ENCODE results near the gene CERS2.

Gene CERS2

DNA sequence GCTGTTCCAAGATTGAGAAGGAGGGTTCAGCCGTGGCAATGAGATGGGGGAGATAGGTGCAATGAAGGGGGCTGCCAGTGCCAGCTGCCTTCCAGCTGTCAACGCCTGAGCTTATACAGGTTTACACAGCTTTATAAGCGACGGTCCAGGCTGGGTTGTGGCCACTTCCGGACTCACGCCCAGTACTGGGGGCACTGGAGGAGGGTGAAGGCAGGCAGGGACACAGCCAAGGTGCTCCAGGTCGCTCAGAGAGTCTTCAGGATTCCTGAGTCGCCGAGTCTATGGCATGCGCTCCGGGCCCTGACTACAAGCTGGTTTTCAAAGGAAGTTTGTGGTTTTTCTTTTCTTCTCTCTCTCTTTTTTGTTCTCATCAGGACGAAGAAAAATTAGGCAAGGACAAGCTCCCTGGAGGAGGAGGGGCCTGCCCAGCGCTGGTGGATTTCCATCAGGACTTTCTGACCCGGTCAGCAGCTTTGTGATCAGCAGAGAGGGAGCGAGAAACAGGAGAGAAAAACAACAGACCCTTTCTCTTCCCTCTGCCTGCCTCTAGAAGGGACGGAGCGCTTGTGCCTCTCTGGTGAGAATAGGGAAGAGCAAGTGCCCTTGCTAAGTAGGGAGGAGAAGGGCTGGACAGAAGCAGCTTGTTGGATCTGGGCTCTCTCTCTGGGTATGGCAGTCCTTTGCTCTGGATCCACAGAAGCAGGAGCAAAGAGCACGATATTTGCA, 31.9 kb upstream of the CERS2 start, which contains the start of gene MINDY1:
Gene MINDY1 (minus strand): TSS at position 576 of the 726 bp plus-strand sequence. CDS start 4,285 bp downstream, outside the sequence.
- peaks cover 31% of the 10 kb centered on the region for H3K4me1 ChIP-seq (ENCODE audit: control insufficient read depth, insufficient read depth, low read length, unreplicated experiment)

DNA sequence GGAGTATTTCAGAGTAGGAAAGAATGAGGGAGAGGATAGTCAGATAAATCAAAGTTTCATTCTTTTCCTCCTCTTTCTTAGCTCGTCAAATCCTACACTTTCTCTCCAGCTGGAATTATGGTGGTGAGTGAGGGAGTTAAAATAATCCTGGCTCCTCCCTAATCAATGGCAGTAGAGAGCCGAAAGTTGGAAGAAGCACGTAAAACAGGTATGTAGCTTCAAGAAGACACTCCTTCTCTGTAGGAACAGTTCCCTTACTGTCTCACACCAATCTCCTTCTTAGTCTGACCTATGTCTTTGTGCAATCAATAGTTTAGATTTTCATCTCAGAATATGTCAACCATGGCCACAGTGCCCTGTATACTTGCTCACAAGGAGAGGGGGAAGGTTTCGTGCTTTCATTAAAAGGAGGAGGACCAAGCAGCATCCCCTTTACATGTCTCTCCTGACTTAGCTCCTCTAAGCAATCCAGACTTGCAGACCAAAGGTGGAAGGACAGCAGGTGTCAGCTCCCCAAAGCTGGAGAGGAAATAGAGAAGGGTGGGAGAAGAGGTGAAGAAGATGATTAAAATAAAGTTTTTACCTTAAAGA, 31.2 kb upstream of the CERS2 start:
- Histone ChIP-seq H2AFZ (ENCODE audit: low read length, unreplicated experiment) (peak overlapping the region; percentile 72), H3K36me3 (ENCODE audit: insufficient read depth, low read length) (no peaks in the 10 kb centered on the region), H3K4me3 (ENCODE audit: low read depth, low read length) (peak overlapping the region; percentile 78), H3K27ac (ENCODE audit: low read depth, low read length) (peak overlapping the region; percentile 94; the same call in 1 of the 2 replicates), H3K27me3 (ENCODE audit: insufficient read depth, low read length) (no peaks in the 10 kb centered on the region), H3K79me2 (ENCODE audit: control insufficient read depth, insufficient read depth, low read length, unreplicated experiment) (peaks cover 12% of the 10 kb centered on the region), H3K4me1 (ENCODE audit: control insufficient read depth, insufficient read depth, low read length, unreplicated experiment) (peaks cover 26% of the 10 kb centered on the region)

More for the DNA sequence above, 31.9 kb upstream of the CERS2 start, which contains the start of gene MINDY1:
- peak within 1 kb of the TSS; percentile 94 for H3K27ac ChIP-seq (ENCODE audit: low read depth, low read length)
- peaks cover 12% of the 10 kb centered on the region for H3K79me2 ChIP-seq (ENCODE audit: control insufficient read depth, insufficient read depth, low read length, unreplicated experiment)
- peak within 1 kb of the TSS; percentile 90 for H3K4me3 ChIP-seq (ENCODE audit: low read depth, low read length)
- peak within 1 kb of the TSS; percentile 76 for H2AFZ ChIP-seq (ENCODE audit: low read length, unreplicated experiment)
- no peaks in the 10 kb centered on the region for H3K36me3 ChIP-seq (ENCODE audit: insufficient read depth, low read length)
- H3K27me3 ChIP-seq (ENCODE audit: insufficient read depth, low read length): no peaks in the 10 kb centered on the region

DNA sequence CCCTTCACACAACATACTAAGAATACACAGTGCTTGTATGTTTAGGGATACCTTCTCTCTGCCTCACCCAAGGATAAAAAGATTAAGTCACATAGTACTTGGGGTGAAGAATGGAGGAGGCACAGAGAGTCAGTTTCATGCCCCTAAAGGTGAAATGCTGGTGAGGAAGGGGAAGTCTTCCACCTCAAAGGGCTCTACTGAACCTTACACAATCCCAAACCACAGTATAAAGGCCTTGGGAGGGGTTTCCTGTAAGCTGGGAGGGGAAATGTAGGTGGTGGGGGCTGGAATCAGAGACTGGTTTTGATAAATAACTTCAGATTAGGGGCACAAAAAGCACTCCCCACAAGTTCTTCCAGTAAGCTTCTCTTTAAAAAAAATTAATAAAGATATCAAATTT, 28.5 kb upstream of the CERS2 start:
- H3K27ac ChIP-seq (ENCODE audit: low read depth, low read length): no peak overlapping the region
- no peaks in the 10 kb centered on the region for H3K79me2 ChIP-seq (ENCODE audit: control insufficient read depth, insufficient read depth, low read length, unreplicated experiment)
- no peak overlapping the region for H2AFZ ChIP-seq (ENCODE audit: low read length, unreplicated experiment)
- no peaks in the 10 kb centered on the region for H3K27me3 ChIP-seq (ENCODE audit: insufficient read depth, low read length)
- peaks cover 19% of the 10 kb centered on the region for H3K4me1 ChIP-seq (ENCODE audit: control insufficient read depth, insufficient read depth, low read length, unreplicated experiment)
- no peaks in the 10 kb centered on the region for H3K36me3 ChIP-seq (ENCODE audit: insufficient read depth, low read length)
- H3K4me3 ChIP-seq (ENCODE audit: low read depth, low read length): no peak overlapping the region

DNA sequence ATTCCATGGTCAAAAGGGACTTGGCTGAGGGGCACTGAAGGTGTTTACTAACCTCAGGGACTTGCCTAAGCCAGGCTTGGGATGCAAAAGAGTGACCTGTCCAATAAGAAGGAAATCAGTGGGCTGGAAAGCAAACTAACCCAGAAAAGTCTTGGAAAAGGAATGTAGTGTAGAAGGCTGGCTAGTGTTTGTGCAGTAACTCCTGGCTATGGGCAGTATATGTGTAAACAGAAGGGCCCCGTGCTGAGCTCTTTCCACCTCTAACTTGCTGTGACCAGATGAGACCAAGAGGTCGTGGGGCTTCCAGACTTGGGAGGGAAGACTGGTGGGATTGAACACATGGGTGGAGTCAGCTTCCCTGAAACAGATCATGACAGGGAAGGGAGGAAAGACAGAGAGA, 28.0 kb upstream of the CERS2 start:
- no peak overlapping the region for H3K27ac ChIP-seq (ENCODE audit: low read depth, low read length)
- H3K79me2 ChIP-seq (ENCODE audit: control insufficient read depth, insufficient read depth, low read length, unreplicated experiment): no peaks in the 10 kb centered on the region
- H3K4me3 ChIP-seq (ENCODE audit: low read depth, low read length): no peak overlapping the region

DNA sequence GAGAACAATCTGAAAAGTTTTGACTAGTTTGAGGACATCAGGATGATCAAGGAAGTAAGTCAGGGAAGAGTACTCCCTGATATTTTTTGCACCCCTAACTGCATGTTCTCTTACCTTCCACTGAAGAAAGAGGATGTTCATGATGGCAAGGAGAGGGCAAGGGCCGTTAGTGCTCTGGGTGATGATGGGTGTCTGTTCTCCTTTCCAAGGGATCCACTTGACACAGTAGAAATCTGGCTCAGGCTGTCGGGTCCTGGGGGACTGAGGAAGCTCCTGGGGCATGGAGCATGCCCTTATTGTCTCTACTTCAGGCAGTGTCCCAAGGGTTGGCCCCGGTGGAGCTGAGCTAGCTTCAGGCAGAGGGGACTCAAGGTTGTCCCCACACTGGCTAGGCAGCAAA, 27.4 kb upstream of the CERS2 start:
- no peaks in the 10 kb centered on the region for H3K79me2 ChIP-seq (ENCODE audit: control insufficient read depth, insufficient read depth, low read length, unreplicated experiment)
- no peak overlapping the region for H2AFZ ChIP-seq (ENCODE audit: low read length, unreplicated experiment)
- H3K36me3 ChIP-seq (ENCODE audit: insufficient read depth, low read length): no peaks in the 10 kb centered on the region
- H3K4me1 ChIP-seq (ENCODE audit: control insufficient read depth, insufficient read depth, low read length, unreplicated experiment): peaks cover 11% of the 10 kb centered on the region
- H3K27me3 ChIP-seq (ENCODE audit: insufficient read depth, low read length): no peaks in the 10 kb centered on the region
- no peak overlapping the region for H3K4me3 ChIP-seq (ENCODE audit: low read depth, low read length)
- H3K27ac ChIP-seq (ENCODE audit: low read depth, low read length): no peak overlapping the region

More for the DNA sequence above, 28.0 kb upstream of the CERS2 start:
- Histone ChIP-seq H3K27me3 (ENCODE audit: insufficient read depth, low read length) (no peaks in the 10 kb centered on the region), H3K4me1 (ENCODE audit: control insufficient read depth, insufficient read depth, low read length, unreplicated experiment) (peaks cover 15% of the 10 kb centered on the region), H3K36me3 (ENCODE audit: insufficient read depth, low read length) (no peaks in the 10 kb centered on the region), H2AFZ (ENCODE audit: low read length, unreplicated experiment) (no peak overlapping the region)

DNA sequence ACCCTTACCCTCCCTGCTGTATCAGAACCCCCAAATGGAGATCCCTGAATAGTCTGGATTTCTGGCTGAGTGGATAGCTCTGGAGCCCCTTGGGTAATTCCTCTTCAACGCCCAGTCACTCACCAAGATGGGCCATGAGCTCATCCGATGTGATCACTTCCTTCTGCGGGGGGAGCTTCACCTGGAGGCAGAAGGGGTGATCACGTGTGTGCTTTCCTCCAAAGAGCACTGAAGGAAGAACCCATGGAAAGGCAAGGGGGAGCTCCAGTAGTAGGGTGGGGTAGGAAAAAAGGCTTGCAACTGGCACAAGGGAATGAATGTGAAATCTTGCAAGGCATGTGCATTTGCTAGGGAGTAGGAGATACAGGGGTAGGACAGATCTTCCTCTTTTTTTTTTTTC, 27.0 kb upstream of the CERS2 start:
- no peak overlapping the region for H3K4me3 ChIP-seq (ENCODE audit: low read depth, low read length)
- peaks cover 8% of the 10 kb centered on the region for H3K4me1 ChIP-seq (ENCODE audit: control insufficient read depth, insufficient read depth, low read length, unreplicated experiment)
- no peaks in the 10 kb centered on the region for H3K79me2 ChIP-seq (ENCODE audit: control insufficient read depth, insufficient read depth, low read length, unreplicated experiment)
- H3K27me3 ChIP-seq (ENCODE audit: insufficient read depth, low read length): no peaks in the 10 kb centered on the region
- no peaks in the 10 kb centered on the region for H3K36me3 ChIP-seq (ENCODE audit: insufficient read depth, low read length)
- H3K27ac ChIP-seq (ENCODE audit: low read depth, low read length): no peak overlapping the region
- H2AFZ ChIP-seq (ENCODE audit: low read length, unreplicated experiment): no peak overlapping the region

DNA sequence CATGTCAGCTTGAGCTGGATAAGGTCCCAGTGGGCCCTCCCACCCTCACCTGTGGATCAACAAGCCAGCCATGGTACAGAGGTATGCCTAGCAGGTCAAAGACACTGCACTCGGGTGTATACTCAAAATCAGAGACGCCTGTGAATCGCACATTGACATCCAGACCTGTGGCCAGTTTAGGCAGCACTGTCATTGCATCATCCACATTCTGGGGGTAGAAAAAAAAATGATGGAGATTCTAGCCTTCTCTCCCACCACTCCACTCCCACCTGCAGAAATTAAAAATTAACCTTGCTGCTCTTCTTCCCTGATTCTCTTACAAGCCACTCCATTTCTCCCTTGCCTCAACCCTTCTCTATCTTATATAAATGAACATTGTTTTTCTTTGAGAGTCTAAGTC, 25.8 kb upstream of the CERS2 start:
- H3K27me3 ChIP-seq (ENCODE audit: insufficient read depth, low read length): no peaks in the 10 kb centered on the region
- H3K36me3 ChIP-seq (ENCODE audit: insufficient read depth, low read length): no peaks in the 10 kb centered on the region
- H2AFZ ChIP-seq (ENCODE audit: low read length, unreplicated experiment): no peak overlapping the region
- H3K4me3 ChIP-seq (ENCODE audit: low read depth, low read length): no peak overlapping the region
- H3K4me1 ChIP-seq (ENCODE audit: control insufficient read depth, insufficient read depth, low read length, unreplicated experiment): peaks cover 12% of the 10 kb centered on the region
- no peak overlapping the region for H3K27ac ChIP-seq (ENCODE audit: low read depth, low read length)
- H3K79me2 ChIP-seq (ENCODE audit: control insufficient read depth, insufficient read depth, low read length, unreplicated experiment): no peaks in the 10 kb centered on the region

DNA sequence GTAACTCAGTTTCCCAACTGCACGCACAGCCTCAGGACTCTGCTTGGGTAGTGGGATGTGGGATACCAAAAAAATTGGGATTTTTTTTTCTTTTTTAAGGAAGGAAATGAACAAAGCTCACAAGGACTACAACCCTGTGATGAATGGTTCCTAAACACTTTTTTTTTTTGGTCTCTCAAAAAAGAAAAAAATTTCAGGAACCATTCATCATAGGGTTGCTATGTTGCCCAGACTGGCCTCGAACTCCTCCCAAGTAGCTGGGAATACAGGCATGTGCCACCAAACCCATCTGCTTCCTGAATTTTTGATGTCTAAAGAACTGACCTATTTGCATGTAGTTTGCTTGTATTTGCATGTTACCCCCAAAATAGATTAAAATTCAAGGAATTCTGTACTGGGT, 25.3 kb upstream of the CERS2 start:
- H3K27me3 ChIP-seq (ENCODE audit: insufficient read depth, low read length): no peaks in the 10 kb centered on the region
- H3K27ac ChIP-seq (ENCODE audit: low read depth, low read length): no peak overlapping the region
- H3K4me1 ChIP-seq (ENCODE audit: control insufficient read depth, insufficient read depth, low read length, unreplicated experiment): peaks cover 12% of the 10 kb centered on the region
- H3K4me3 ChIP-seq (ENCODE audit: low read depth, low read length): no peak overlapping the region
- no peak overlapping the region for H2AFZ ChIP-seq (ENCODE audit: low read length, unreplicated experiment)
- H3K36me3 ChIP-seq (ENCODE audit: insufficient read depth, low read length): no peaks in the 10 kb centered on the region
- no peaks in the 10 kb centered on the region for H3K79me2 ChIP-seq (ENCODE audit: control insufficient read depth, insufficient read depth, low read length, unreplicated experiment)

DNA sequence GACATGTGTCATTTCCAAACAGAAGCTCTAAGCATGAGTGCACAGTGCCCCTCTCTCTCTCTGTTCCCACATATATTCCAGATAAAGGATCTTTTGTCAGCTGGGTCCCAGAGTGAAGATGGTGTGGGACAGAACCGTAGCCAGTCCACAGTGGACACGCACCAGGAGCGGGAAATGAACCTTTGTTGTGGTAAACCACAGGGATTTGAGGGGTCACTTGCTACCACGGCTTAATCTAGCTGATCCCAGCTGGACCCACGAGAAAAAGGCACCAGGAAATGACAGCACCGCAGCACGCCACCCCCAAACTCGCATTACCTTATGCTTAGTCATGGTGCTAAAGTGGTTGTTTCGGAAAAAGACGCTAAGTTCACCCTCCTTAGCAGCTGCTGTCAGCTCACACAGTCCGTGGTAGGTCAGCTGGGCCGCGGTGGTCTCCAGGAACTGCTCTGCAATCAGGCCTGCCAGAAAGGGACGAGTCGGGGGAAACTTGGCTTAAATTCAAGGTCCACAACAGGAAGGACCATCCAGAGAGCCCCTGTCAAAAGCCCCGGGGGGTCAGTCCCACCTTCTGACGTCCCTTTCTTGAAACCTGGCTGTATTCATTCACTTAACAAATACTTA, 24.5 kb upstream of the CERS2 start:
- Histone ChIP-seq H3K4me3 (ENCODE audit: low read depth, low read length) (no peak overlapping the region), H2AFZ (ENCODE audit: low read length, unreplicated experiment) (no peak overlapping the region), H3K79me2 (ENCODE audit: control insufficient read depth, insufficient read depth, low read length, unreplicated experiment) (no peaks in the 10 kb centered on the region), H3K27ac (ENCODE audit: low read depth, low read length) (no peak overlapping the region), H3K27me3 (ENCODE audit: insufficient read depth, low read length) (no peaks in the 10 kb centered on the region), H3K4me1 (ENCODE audit: control insufficient read depth, insufficient read depth, low read length, unreplicated experiment) (peaks cover 10% of the 10 kb centered on the region), H3K36me3 (ENCODE audit: insufficient read depth, low read length) (no peaks in the 10 kb centered on the region)

DNA sequence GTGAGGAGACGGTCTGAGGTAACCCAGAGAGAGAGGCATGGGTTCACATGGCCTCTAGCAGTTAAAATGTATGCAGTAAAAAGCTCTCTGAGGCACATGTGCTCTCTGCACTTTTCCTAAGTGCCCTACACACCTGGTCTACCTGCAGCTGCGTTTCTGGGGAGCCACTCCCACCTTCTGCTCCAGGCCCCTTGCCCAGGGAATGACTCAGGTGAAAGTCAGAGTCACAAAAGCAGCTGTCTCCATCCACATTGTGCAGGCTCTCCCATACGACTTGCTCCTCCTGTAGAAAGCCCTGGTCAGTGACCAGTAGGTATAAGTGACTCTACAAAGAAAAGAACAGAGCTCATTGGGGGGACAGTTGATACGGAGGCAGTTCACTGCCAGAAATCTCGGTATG, 23.3 kb upstream of the CERS2 start:
- Histone ChIP-seq H3K36me3 (ENCODE audit: insufficient read depth, low read length) (no peaks in the 10 kb centered on the region), H3K4me3 (ENCODE audit: low read depth, low read length) (no peak overlapping the region), H3K79me2 (ENCODE audit: control insufficient read depth, insufficient read depth, low read length, unreplicated experiment) (no peaks in the 10 kb centered on the region), H3K4me1 (ENCODE audit: control insufficient read depth, insufficient read depth, low read length, unreplicated experiment) (peaks cover 7% of the 10 kb centered on the region), H3K27ac (ENCODE audit: low read depth, low read length) (no peak overlapping the region), H2AFZ (ENCODE audit: low read length, unreplicated experiment) (no peak overlapping the region), H3K27me3 (ENCODE audit: insufficient read depth, low read length) (no peaks in the 10 kb centered on the region)

Data from ACC112 (cell line).